NCI-H510A treated with DMSO at 0.1 percent for 48 hours (cell line): Measurements from ENCODE around the gene MAPK8IP3.

Experiments used
- DNase-seq: peaks from one replicate; lab custom pipeline; 2025; lab: John Stamatoyannopoulos, UW

MAPK8IP3 gene

DNA sequence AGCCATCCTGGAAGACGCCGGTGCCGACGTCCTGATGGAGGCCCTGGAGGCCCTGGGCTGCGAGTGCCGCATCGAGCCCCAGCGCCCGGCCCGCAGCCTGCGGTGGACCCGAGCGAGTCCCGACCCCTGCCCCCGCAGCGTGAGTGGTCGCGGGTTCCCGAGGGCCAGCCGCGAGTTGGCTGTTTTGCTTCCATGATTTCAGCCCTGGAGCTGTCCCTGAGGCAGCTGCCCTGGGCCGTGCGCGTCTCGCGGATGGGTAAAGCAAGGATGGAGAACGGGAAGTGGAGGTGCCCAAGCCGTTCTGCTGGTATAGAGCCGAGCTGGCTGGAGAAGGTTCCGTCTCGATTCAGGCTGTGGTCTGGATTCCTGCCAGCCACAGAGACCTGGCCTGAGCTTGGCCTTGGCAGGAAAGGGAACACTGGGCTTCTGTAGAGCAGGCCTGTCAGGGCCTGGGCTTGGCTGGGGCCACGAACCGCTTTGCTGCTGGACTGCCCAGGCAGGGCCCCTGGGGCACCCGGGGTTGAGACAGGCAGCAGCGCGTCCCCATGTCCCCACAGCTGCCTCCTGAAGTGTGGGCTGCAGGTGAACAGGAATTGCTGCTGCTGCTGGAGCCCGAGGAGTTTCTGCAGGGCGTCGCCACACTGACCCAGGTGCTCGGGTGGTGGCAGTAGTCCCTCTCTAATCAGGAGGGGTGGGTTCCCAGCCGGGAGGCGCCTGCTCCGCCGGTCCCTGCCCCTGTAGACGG lies 67.9 kb downstream of the MAPK8IP3 start:
- DNase-seq, result no peak

DNA sequence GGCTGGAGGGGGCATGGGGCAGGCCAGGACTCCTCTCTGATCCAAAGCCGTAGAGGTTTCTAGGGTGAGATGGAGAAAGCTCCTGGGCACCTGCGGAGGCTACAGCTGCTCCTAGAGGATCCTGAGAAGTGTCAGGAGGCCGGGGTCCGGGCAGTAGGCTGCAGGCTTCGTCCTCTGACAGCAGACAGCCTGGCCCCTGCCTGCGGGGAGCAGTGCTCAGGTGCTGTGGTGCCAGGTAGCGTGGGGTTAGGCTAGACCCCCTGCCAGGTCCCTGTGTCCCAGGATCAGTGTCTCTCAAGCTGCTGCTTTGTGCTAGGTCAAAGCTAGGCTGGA lies 68.4 kb downstream of the MAPK8IP3 start:
- DNase-seq, result no peak

DNA sequence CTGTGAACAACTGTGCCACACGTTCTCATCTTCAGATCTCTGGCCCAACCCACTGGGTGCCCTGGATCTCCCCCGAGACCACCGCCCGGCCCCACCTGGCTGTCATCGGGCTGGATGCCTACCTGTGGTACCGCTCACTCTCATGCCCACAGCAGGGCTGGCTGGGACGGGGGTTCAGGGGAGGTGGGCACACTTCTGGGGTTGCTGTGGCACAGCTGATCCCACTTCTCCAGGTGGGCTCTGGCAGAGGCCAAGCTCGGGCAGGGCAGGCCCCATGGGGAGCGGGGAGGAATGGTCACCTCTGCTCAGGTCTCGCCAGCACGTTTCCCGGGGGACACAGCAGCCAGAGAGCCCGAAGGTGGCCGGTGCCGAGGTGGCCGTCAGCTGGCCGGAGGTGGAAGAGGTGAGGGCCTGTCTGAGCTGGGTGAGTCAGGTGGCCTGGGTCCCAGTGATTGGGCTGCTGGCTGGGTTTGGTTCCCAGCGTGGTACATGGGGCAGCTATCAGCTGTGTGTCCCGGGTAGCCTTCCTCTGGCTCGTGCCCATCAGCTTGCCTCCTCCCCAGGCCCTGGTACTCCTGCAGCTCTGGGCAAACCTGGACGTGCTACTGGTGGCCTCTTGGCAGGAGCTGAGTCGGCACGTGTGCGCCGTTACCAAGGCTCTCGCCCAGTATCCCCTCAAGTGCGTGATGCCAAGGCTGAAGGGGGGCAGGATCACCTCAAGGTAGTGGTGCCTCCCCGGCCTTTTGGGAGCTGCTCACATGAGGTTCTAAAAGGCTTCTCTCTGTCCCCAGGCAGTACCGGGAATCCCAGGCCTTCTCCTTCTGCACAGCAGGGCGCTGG lies 69.2 kb downstream of the MAPK8IP3 start:
- no peak for DNase-seq

DNA sequence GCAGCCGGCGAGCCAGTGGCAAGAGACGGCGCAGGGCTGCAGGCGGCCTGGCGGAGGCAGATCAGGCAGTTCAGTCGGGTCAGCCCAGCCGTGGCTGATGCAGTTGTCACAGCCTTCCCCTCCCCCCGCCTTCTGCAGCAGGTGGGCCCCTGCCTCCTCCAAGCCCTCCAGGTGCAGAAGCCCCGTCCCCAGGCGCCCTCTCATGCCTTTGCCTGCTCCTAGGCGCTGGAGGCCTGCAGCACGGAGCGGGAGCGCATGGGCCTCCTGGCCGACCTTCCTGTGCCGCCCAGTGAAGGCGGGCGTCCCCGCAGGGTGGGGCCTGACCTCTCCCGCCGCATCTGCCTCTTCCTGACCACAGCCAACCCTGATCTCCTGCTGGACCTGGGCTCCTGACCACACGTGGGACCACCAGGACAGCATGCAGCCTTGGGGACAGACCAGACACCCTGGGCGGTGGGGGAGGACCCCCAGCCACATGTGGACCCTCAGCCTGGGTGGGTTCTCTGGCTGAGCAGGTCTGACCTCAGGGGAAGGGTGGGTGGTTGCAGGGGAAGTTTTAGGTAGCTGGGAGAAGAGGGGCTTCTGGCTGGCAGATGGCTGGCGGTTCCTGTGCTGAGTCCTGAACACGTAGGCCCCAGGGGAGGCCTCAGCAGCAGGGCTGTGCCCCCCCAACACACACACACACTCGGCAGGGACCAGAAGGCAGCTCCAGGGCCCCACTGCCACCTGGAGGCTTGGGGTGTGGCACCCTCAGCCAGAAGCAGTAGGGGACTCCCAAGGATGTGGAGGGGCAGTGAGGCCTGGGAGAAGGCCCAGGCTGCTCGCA lies 70.1 kb downstream of the MAPK8IP3 start:
- no peak for DNase-seq

DNA sequence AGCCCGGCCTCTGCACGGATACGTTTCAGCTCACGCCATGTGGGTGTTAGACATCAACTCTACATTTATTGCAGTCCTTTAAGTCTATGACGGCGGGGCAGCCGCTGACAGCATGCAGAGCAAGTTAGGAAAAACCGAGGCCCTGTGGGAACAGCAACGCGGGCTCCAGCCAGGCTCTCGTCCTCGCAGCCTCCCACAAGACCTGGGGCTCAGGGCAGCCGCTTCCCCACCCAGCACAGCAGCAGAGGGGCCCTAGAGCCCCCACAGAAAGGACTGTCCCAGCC lies 70.6 kb downstream of the MAPK8IP3 start:
- DNase-seq, result no peak

DNA sequence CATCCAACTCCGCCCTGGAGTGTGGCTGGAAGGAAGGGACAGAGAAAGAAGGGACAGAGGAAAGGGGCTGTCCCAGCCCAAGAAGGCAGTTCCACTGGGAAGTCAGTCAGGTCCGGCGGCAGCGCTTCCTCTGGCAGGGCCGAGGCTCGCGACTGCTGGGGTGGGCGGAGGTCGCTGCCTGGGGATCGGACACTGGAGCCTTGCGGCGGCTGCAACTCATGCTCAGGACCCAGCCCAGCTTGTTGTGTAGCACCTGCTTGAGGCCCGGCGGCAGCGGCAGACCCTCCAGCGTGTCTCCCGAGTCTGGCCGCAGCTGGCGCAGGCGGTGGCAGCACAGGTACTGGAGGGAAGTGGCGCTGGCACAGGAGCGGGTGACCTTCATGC lies 71.0 kb downstream of the MAPK8IP3 start:
- DNase-seq, result no peak

DNA sequence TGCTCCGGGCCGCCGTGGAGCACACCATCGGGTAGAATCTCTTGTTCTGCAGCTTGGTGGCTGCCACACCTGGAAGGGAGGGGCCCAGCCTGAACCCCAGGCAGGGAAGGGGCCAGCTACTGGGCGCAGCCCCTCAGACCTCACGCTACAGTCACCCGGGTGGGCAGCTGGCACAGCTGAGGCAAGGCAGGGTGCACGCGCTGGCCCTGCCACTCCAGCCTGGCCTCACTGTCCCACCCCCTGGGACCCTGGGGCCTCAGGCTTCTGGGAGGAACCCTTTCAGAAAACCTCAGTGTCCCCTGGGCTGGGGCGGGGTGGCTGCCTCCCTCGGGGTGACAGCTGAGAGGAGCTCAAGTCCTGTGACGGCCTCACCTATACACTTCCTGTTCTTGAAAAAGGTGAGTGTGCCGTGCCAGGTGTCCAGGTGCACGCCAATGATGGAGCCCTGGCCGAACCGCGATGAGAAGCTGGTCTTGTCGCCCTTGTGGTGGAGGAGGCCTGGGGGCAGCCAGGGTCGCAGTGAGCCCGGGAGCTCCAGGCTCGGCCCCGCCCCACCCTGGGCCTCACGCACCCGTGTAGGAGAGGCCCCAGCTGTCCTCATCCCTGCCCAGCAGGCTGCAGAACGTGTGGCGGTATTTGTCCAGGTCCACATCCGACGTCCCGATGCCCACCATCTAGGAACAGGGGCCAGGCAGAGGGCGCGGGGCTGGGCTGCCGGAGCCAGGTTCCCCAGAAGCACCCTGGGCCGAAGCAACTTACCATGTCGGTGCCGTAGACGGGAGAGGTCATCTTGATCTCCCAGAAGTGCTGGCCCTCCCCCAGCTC lies 71.6 kb downstream of the MAPK8IP3 start:
- DNase-seq, result no peak

DNA sequence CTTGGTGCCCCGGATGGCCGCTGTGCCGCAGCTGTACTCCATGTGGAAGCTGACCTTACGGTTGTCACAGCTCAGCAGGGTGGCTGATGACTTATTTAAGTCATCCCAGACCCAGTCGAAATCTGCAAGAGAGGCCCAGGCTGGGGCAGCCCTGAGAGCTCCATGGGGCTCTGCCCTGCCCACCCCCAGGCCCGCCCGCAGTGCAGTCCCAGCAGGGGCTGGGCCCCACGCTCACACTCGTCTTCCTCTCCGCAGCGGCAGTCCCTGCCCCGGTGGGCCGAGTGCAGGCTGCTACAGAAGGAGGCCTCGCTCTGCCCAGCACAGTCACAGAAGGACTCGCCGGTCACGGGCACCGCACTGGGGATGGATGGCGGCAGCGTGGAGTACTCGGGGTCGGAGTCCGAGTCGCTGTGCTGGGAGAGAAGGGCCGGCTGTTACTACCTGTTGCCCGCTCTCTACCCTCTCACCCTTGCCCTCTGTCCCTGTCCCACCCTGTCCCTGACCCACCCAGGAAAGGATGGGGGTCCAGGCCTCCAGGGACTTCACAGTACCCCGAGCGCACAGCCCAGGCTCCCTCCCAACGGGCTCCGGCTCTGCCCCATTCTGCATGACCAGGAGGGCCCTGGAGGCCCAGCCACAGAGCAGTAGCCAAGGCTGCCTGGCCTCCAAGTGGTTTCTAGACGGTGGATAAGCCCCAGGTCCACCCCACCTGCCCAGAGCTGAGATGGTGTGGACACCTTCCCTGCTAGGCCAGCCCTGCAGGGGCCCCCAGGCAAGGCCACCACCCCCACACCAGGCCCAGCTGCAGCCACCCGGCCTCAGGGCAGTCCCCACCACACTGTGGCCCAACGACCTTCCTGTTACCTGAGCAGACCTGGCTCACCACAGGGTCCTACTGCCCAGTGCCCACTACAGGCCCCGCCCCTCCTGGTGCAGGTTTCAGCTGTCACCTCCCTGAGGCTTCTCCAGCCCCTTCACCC lies 72.5 kb downstream of the MAPK8IP3 start:
- DNase-seq, result no peak

DNA sequence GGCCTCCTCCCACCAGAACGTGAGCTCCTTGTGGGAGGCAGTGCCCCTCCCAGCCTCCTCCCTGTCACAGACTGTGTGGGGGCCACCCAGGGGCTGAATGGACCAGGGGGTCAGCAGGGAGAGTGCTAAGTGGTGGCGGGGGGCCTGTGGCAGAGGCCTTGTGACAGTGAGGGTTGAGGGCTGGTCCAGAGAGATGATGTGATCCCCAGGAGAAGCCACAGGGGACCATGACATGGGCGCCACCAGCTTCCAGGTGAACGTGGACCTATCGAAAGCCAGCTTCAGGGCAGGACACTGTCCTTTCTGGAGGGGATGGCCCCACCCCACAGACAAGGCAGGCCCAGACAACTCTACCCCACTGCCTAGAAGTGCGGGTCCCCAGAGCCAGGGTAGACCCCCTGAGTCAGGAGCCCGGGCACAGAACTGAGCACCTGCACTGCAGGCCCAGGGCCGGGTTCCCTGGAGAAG lies 73.3 kb downstream of the MAPK8IP3 start:
- no peak for DNase-seq

DNA sequence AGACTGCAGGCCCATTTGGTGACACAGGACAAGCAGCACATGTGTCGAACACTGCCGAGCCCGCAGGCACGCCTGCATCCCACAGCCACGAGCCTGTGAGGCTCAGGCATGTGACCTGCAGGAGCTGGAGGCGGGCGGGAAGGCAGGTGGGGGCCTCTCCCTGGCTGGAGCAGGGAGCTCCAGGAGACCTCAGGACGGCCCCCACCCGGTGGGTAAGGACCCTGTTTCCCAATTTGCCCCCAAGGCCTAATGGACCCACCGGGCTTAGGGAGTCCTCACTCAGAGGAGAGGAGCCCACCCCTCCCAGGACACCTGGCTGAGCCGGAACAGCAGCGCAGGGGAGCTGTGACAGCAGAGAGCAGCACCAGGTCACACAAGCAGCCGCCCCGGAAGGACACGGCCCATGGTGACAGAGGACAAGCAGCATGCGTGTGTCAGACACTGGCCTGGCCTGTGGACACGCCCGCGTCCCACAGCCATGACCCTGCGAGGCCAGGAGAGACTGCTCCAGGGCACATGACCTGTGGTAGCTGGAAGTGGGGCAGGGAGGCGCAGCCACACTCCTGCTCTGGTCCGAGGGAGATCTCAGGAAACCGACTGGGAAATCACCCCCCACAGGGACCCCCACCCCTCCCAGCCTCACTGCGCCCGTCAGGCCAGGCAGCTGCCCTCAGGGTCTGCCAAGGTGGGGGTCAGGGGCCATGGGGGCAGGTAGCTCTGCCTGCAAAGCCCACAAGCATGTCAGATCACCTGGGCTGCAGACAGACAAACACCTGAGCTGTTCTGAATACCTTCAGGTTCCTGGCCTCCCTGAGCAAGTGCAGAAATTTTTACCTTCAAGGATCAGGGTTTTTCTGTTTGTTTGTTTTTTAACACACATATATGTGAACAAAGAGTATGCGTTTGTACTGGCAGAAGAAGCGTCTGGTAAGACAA lies 74.0 kb downstream of the MAPK8IP3 start:
- DNase-seq, result no peak

DNA sequence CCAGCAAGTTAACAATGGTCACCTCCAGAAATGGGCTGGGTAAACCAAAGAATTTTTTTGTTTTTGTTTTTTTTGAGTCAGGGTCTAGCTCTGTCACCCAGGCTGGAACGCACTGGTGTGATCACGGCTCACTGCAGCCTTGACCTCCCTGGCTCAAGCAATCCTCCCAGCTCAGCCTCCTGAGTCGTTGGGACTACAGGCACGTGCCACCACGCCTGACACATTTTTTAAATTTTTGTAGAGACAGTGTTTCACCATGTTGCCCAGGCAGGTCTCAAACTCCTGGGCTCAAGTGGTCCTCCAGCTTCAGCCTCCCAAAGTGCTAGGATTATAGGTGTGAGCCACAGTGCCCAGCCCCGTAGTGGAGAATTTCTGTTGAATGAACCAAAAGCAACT lies 74.7 kb downstream of the MAPK8IP3 start:
- no peak for DNase-seq

DNA sequence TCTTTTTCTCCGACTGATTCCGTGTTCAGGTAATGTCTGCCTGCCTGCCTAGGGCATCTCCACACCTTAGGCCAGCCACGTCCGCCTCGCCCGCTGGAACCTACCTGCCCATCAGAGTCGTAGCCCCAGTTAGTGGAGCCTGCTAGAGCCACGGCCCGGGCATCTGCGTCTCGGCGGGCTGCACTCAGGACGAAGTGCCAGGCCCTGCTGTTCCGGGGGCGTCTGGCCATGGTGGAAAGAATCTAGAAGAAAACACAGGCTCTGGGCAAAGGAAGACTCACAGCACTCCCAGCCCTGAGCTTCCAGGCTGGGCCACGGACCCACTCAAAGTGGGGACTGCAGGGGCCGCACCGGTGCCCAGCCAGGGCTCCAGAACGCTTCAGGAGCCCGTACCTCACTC lies 75.3 kb downstream of the MAPK8IP3 start:
- no peak for DNase-seq

DNA sequence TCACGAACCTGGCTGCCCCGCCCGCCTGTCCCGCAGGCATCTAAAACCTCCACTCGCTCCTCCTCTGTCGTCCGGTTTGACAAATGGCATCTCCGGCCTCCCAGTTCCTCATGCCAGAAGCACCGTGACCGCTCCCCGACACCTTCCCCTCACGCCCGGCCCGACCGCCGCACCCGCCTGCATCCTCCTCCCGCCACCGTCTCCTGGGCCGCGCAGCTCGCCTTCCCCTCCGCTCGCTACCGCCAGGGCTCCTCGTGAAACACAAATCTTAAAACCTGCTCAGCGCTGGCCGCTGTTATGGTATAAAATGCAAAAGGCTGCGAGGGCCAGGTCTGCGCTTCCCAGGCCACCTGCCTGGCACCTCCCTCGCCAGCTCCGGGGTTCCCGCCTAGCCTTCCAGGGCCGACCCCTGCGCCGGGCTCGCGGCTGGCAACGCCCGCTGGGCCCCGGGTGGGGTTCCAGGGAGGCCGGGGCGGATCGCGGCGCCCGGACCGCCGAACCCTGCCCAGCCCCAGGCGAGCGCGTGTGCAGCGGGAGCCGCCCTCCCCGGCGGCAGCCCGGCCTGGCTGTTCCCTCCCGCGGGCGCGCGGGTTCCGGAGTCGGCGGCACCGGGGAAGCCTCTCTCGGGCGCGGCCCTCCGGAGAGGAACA lies 75.9 kb downstream of the MAPK8IP3 start:
- no peak for DNase-seq

DNA sequence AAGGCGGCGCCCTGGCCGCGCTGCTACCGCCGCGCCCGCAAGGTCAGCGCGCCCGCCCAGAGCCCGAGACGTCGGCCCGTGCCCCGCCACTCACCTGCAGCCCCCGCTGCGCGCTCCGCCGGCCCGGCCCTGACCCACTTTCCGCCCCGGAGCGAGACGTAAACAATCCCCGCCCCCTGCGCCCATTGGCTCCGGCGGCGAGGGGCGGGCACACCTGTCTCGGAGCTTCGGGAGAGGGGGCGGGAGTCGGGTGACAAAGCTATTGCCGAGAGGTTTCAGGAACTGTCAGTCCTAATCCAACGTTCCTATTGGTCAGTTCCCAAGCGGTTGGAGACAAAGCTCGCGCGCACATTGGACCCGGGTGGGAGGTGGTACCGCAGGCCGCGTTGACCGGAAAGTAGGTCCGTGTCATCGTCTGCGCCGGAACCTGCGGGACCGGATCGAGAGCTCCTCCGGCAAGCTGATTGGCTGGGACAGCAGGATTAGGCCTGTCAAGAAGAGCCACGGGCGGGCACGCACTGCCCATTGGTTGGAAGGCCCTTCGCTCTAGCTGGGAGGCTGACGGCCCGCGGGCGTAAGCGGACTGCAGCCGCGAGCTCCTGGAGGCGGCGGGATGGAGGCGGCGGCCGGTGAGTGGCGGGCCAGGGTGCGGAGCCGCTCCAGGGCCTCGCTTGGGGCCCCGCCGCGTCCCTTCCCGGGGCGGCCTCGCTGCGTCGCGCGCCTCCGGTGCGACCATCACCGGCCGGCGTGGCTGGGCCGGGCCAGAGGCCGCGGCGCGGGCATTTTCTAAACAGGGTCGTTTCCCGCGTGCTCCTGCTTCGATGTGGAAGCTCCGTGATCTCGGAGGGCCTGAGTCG lies 76.6 kb downstream of the MAPK8IP3 start, which contains the start of the genes NUBP2 and SPSB3:
Gene NUBP2 (plus strand): TSS at position 553 of the 857 bp plus-strand sequence. CDS start 61 bp downstream, at position 614.
Gene SPSB3 (minus strand): TSS at position 164 of the 857 bp plus-strand sequence. CDS start 1,088 bp downstream, outside the sequence.
- peak; percentile 92 for DNase-seq

DNA sequence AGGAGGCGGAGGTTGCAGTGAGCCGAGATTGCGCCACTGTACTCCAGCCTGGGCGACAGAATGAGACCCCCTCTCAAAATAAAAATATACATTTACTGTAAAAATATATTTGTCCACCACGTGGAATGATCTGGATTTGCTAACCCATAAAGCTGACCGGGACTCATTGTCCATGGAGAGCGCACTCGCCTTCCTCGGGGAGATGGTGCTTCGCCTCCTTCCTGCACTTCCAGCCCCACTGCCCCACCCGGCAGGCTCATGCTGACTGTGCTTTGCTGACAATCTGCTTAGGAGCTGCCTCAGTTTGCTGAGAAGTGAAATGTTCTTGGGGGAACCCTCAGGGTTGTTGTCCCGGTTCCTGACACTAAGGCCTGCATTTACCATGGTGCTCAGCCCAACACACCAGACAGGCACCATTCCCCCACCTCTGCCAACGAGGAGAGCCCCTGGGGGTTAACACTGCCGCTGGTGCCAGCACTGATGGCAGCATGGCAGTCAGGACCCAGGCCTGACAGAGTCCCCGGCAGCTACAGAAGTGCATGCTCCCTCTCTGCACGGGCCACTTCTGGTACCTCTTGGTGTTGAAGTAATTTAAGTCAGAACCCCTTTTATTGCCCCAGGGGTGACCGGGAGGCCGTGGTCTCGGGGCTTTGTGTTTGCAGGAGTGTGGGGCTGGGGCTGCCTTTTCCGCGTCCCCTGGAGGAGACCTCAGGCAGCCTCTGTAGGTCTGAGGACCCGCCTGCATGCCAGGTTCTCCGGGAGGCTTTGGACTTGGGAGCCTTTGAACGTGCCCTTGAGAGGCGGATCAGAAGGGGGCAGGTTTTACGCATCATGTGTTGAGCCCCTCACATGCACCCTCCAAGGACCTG lies 79.2 kb downstream of the MAPK8IP3 start:
- DNase-seq, result no peak

DNA sequence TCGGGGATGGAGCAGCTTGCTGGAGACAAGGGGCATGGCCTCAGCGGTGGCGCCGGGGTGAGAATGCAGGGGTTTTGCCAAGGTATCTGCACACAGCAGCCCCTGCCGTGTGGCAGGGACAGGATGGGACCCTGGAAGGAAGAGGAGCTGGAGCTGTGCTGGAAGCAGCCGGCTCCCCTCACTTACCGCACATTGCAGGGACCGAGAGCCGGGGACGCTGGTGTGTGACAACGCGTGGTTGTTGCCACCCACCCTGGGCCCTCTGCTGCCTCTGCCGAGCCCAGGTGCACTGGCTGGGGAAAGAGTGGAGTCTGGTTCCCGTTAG lies 79.8 kb downstream of the MAPK8IP3 start:
- no peak for DNase-seq
